GM18868 (cell line): Measurements from ENCODE around the gene ARHGEF28.

Experiments
- ATAC-seq: cut with Tn5 transposase; IDR thresholded peaks from one replicate; pipeline ENCODE4 v1.9.1; 2021; ENCODE audit warnings: mild to moderate bottlenecking, moderate library complexity; ENCODE audit not compliant: unreplicated experiment

The ARHGEF28 gene

GRCh38 chr5:73625944-73626811 is at the start of gene ARHGEF28:
Gene ARHGEF28, plus strand, starts transcription at chr5:73626196. Its CDS starts 58,656 bp downstream, at chr5:73684852.
- ATAC-seq, result peak; percentile 68

GRCh38 chr5:73582285-73583145 is 43.5 kb upstream of the ARHGEF28 start:
- ATAC-seq, result no peak

GRCh38 chr5:73587923-73588322 is 38.1 kb upstream of the ARHGEF28 start:
- ATAC-seq, result no peak

- ATAC-seq, result peak; percentile 69
Observed at GRCh38 chr5:73591102-73591695, 34.8 kb upstream of the ARHGEF28 start.

GRCh38 chr5:73591698-73592501 is 34.1 kb upstream of the ARHGEF28 start:
- ATAC-seq, result no peak

GRCh38 chr5:73592551-73592950 is 33.4 kb upstream of the ARHGEF28 start:
- ATAC-seq, result no peak

GRCh38 chr5:73596705-73597328 is 29.2 kb upstream of the ARHGEF28 start:
- ATAC-seq, result no peak

GRCh38 chr5:73599380-73599779 is 26.6 kb upstream of the ARHGEF28 start:
- no peak for ATAC-seq

GRCh38 chr5:73603998-73604397 is 22.0 kb upstream of the ARHGEF28 start:
- no peak for ATAC-seq

GRCh38 chr5:73605223-73606087 is 20.5 kb upstream of the ARHGEF28 start:
- ATAC-seq, result no peak

- ATAC-seq, result no peak
Observed at GRCh38 chr5:73606206-73606753, 19.7 kb upstream of the ARHGEF28 start.

- ATAC-seq, result no peak
Observed at GRCh38 chr5:73607228-73607627, 18.8 kb upstream of the ARHGEF28 start.

GRCh38 chr5:73612799-73613198 is 13.2 kb upstream of the ARHGEF28 start:
- ATAC-seq, result no peak

GRCh38 chr5:73615085-73615484 is 10.9 kb upstream of the ARHGEF28 start:
- ATAC-seq, result no peak

GRCh38 chr5:73615947-73616346 is 10.0 kb upstream of the ARHGEF28 start:
- no peak for ATAC-seq

GRCh38 chr5:73617510-73618279 is 8.3 kb upstream of the ARHGEF28 start:
- no peak for ATAC-seq

GRCh38 chr5:73619606-73620333 is 6.2 kb upstream of the ARHGEF28 start:
- ATAC-seq, result no peak

- no peak for ATAC-seq
Observed at GRCh38 chr5:73620334-73620687, 5.7 kb upstream of the ARHGEF28 start.
